Smooth muscle cell (in vitro differentiated cells): ENCODE measurements around the gene FOXN1. TPM values are rescaled to one million over a fixed set of nuclear protein-coding genes. Genes with fewer than 3 reads are reported as not detected.

Experiments
- DNase-seq: peaks from one replicate; lab custom pipeline; 2025; ENCODE audit not compliant: unreplicated experiment; lab: John Stamatoyannopoulos, UW
- H2AFZ ChIP-seq: fragments of 200-600 bp; sonication (generic); 2 replicates; pipeline ENCODE4 v1.6.0; 2016; ENCODE audit warnings: antibody characterized with exemption, low read depth, mild to moderate bottlenecking
- H3F3A ChIP-seq: fragments of 200-600 bp; sonication (generic); 2 replicates; pipeline ENCODE4 v1.6.0; 2017; ENCODE audit warnings: antibody characterized with exemption, low read depth
- H3K27ac ChIP-seq: fragments of 200-600 bp; sonication (generic); 2 replicates; pipeline ENCODE4 v1.5.1; 2016; ENCODE audit warnings: low read depth, mild to moderate bottlenecking
- H3K27me3 ChIP-seq: fragments of 200-600 bp; sonication (generic); 2 replicates; pipeline ENCODE4 v1.6.1; 2016; ENCODE audit warnings: low read depth, mild to moderate bottlenecking
- H3K36me3 ChIP-seq: fragments of 200-600 bp; sonication (generic); 2 replicates; pipeline ENCODE4 v1.5.1; 2016; ENCODE audit warnings: low read depth
- H3K4me1 ChIP-seq: fragments of 200-600 bp; sonication (generic); 2 replicates; pipeline ENCODE4 v1.5.1; 2016; ENCODE audit warnings: low read depth
- H3K4me2 ChIP-seq: fragments of 200-600 bp; sonication (generic); 2 replicates; pipeline ENCODE4 v1.6.0; 2016; ENCODE audit warnings: mild to moderate bottlenecking
- H3K4me3 ChIP-seq: fragments of 200-600 bp; sonication (generic); 2 replicates; pipeline ENCODE4 v1.5.1; 2016; ENCODE audit warnings: mild to moderate bottlenecking
- H3K79me2 ChIP-seq: fragments of 200-600 bp; sonication (generic); 2 replicates; pipeline ENCODE4 v1.6.0; 2016; ENCODE audit warnings: low read depth, mild to moderate bottlenecking
- H3K9ac ChIP-seq: fragments of 200-600 bp; sonication (generic); 2 replicates; pipeline ENCODE4 v1.6.0; 2016; ENCODE audit warnings: low read depth
- H3K9me3 ChIP-seq: fragments of 200-600 bp; sonication (generic); replicated peaks from 2 replicates; pipeline ENCODE4 v1.5.1; 2016; ENCODE audit warnings: low read depth
- H4K20me1 ChIP-seq: fragments of 200-600 bp; sonication (generic); 2 replicates; pipeline ENCODE4 v1.6.0; 2016; ENCODE audit warnings: low read depth
- CTCF ChIP-seq: fragments of 200-600 bp; sonication (generic); IDR thresholded peaks from 2 replicates; pipeline ENCODE4 v1.5.1; 2017; ENCODE audit warnings: borderline replicate concordance, mild to moderate bottlenecking, antibody characterized with exemption; ENCODE audit not compliant: insufficient read depth, poor library complexity, severe bottlenecking
- WGBS: methylation state at CpG from one replicate; pipeline ENCODE4 v1.1.7; 2016; ENCODE audit warnings: low lambda C conversion rate; 5-methylcytosine and 5-hydroxymethylcytosine counted together
- polyA plus RNA-seq: library from polyadenylated mRNA; unstranded; fragments of >200 nt; fragmentation: Nextera tagmentation; extraction: Ambion mirVana; gene quantifications from 2 replicates; pipeline ENCODE4 v1.2.1, GENCODE V29; 2016
- total RNA-seq: library from RNA; depleted of rRNA; stranded (reverse); fragments of >200 nt; gene quantifications from 2 replicates; pipeline ENCODE4 v1.2.3, GENCODE V29; 2014

The FOXN1 gene
- total and polyA plus RNA-seq, 2 experiments from 2014 or later: 0.36 TPM; not detected in 1

DNA sequence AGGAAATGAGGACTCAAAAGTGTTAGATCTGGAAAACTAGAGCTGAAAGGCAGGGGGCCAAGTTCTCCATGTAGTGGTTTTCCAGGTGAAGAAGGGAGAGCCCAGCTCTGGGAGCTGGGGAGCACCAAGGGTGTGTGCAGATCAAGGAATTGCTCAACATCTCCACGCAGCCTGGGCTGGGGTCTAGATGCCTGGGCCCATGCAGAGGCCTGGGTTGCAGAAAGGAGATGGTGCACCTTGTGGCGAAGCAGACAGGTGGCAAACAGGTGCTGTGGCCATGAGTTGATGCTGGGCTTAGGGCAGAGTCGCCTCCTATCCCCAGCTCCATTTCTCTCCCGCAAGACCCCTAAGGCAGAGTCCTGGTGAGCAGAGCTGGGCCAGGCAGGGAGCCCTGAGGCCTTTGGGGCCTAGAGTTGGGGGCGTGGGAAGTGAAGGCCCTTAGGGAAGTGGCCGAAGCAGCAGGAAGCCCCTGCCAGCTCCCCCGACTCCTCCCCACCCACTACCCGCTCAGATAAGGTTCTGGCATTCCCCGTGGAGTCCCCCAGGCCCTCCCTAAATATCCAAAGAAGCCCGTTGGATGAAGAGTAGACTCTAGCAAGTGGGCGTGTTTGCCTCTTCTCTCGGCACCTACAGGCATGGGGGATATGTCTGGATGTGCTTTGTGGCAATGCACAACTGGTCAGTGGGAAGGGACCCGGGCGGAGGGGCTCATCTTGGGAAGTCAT lies 777 bp downstream of the FOXN1 start:
- no peak overlapping the region for H3K4me2 ChIP-seq

DNA sequence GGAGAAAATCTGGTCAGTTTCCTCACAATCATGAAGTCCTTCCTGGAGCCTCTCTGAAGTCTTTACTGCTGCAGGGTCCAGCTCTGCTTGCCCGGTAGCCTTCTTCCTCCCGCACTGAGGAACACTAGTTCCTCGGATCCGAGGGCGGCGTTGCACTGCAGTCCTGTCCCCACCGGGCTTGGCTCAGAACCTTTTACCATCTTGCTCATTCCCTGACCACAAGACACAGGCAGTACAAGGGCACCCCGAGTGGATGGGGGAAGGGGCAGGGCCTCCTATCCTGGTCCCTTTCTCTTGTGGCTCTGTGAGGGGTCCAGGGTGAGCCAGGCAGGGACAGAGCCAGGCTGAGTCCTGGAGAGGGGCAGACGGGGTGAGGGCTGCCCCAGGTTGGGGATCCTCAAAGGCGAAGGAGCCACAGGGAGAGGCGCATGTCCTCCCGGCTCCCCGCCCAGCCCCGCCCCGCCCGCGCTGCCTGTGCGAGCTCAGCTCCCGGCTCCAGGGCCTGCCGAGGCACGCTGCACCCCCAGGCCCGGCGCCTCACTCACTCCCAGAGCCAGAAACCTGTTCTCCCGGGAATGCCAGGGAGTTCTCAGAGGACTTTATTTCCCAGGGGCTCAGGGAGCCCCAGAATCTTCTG lies 1.5 kb downstream of the FOXN1 start:
- DNase-seq: no peak
- TF ChIP-seq CTCF: no peak
- Histone ChIP-seq H3K27ac (no peak overlapping the region), H2AFZ (no peak overlapping the region), H3K79me2 (no peaks in the 10 kb centered on the region), H4K20me1 (no peaks in the 10 kb centered on the region), H3K4me2 (no peak overlapping the region), H3K9me3 (no peaks in the 10 kb centered on the region), H3K36me3 (no peaks in the 10 kb centered on the region), H3K27me3 (peaks cover 4% of the 10 kb centered on the region), H3K4me3 (no peak overlapping the region), H3K9ac (no peak overlapping the region), H3K4me1 (no peaks in the 10 kb centered on the region), H3F3A (no peaks in the 10 kb centered on the region)
- 74% methylated on average over 16 of the region's 24 CpGs for WGBS

More for the DNA sequence above, 777 bp downstream of the FOXN1 start:
- no peak for TF ChIP-seq CTCF
- no peak for DNase-seq
- Histone ChIP-seq H3K27me3 (peaks cover 3% of the 10 kb centered on the region), H3K4me3 (no peak overlapping the region), H3K36me3 (no peaks in the 10 kb centered on the region), H3F3A (no peaks in the 10 kb centered on the region), H2AFZ (no peak overlapping the region), H3K79me2 (no peaks in the 10 kb centered on the region), H3K9me3 (no peaks in the 10 kb centered on the region), H4K20me1 (no peaks in the 10 kb centered on the region), H3K4me1 (no peaks in the 10 kb centered on the region), H3K9ac (no peak overlapping the region), H3K27ac (no peak overlapping the region)
- WGBS: 88% methylated on average over 14 of the region's 14 CpGs

DNA sequence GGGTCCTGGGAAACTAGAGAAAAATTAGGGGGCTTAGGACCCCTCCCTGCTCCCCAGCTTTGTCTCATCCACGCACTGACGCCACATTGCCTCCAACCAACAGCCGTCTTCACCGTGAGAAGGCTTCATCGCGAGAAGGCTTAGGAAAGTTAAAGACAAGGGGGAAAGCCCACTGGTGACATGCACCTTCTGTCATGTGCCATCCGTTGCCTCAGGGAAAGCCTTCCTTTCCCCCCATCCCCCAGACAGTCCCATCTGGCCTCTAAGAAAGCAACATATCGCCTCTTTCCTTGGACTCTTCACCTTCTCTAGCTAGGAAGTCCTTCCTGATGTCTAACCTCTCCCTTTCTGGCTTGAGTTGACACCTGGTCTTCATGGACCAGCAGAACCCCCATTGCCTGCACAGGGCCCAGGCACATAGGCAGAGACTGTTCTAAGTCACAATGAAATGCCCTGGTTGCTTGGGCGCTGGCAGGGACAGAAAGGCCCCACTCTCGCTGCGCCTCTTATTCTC lies 2.1 kb downstream of the FOXN1 start:
- H3K9me3 ChIP-seq: no peaks in the 10 kb centered on the region
- no peak overlapping the region for H3K4me3 ChIP-seq
- no peaks in the 10 kb centered on the region for H3K79me2 ChIP-seq
- H3K4me2 ChIP-seq: no peak overlapping the region
- no peaks in the 10 kb centered on the region for H3K36me3 ChIP-seq
- H4K20me1 ChIP-seq: no peaks in the 10 kb centered on the region
- H3F3A ChIP-seq: no peaks in the 10 kb centered on the region
- peaks cover 4% of the 10 kb centered on the region for H3K27me3 ChIP-seq
- no peak for DNase-seq
- H3K9ac ChIP-seq: no peak overlapping the region
- no peak overlapping the region for H3K27ac ChIP-seq
- H2AFZ ChIP-seq: no peak overlapping the region
- TF ChIP-seq CTCF: no peak
- no peaks in the 10 kb centered on the region for H3K4me1 ChIP-seq
- 87% methylated on average over 11 of the region's 11 CpGs for WGBS
